HepG2 (cell line): ENCODE results near the gene MRS2. TPM values are rescaled to one million over a fixed set of nuclear protein-coding genes. Genes with fewer than 3 reads are reported as not detected.

Experiments
- CBX5 ChIP-seq: sonication (generic); formaldehyde crosslinking; IDR thresholded peaks from 2 replicates; pipeline ENCODE4 v1.4.0; 2020; ENCODE audit warnings: missing genetic modification reagents, borderline replicate concordance
- EP300 ChIP-seq, 3 experiments: sonication (generic) in 1 of 3; formaldehyde crosslinking in 1 of 3; IDR thresholded peaks; 2 replicates each; pipeline versions ENCODE4 v1.5.1 to v1.6.1; 2011 to 2020; ENCODE audit warnings: low read depth in 2 of 3, low read length in 2 of 3, borderline replicate concordance in 1 of 3, improper control_type of control experiment in 1 of 3, mild to moderate bottlenecking in 1 of 3, missing genetic modification reagents in 1 of 3, moderate library complexity in 1 of 3
- HMG20A ChIP-seq: IDR thresholded peaks from 2 replicates; pipeline ENCODE4 v1.6.1; 2016; ENCODE audit warnings: borderline replicate concordance
- HOXA7 ChIP-seq: sonication (generic); formaldehyde crosslinking; IDR thresholded peaks from 2 replicates; pipeline ENCODE4 v1.8.1; 2022; ENCODE audit warnings: mild to moderate bottlenecking, missing genetic modification reagents, moderate library complexity
- JDP2 ChIP-seq: sonication (generic); formaldehyde crosslinking; IDR thresholded peaks from 2 replicates; pipeline ENCODE4 v1.8.1; 2022; ENCODE audit warnings: missing genetic modification reagents, borderline replicate concordance
- MEIS1 ChIP-seq: sonication (generic); formaldehyde crosslinking; IDR thresholded peaks from 2 replicates; pipeline ENCODE4 v1.9.0; 2021; ENCODE audit warnings: mild to moderate bottlenecking, missing genetic modification reagents, moderate library complexity, borderline replicate concordance
- NR1H2 ChIP-seq: sonication (generic); formaldehyde crosslinking; IDR thresholded peaks from 2 replicates; pipeline ENCODE4 v1.8.1; 2022; ENCODE audit warnings: low read depth, missing genetic modification reagents, borderline replicate concordance
- PAX8 ChIP-seq: sonication (generic); formaldehyde crosslinking; IDR thresholded peaks from 2 replicates; pipeline ENCODE4 v1.8.0; 2022; ENCODE audit warnings: mild to moderate bottlenecking, missing genetic modification reagents, borderline replicate concordance
- RFXANK ChIP-seq: IDR thresholded peaks from 2 replicates; pipeline ENCODE4 v1.6.1; 2016
- RORA ChIP-seq: sonication (generic); formaldehyde crosslinking; IDR thresholded peaks from 2 replicates; pipeline ENCODE4 v1.5.0; 2020; ENCODE audit warnings: mild to moderate bottlenecking, missing genetic modification reagents, moderate library complexity
- SIX1 ChIP-seq: sonication (generic); formaldehyde crosslinking; IDR thresholded peaks from 2 replicates; pipeline ENCODE4 v1.4.0; 2020; ENCODE audit warnings: missing genetic modification reagents, borderline replicate concordance
- SRSF9 ChIP-seq: fragments of 200-400 bp; formaldehyde crosslinking; IDR thresholded peaks from 2 replicates; pipeline ENCODE4 v1.6.1; 2018; ENCODE audit warnings: borderline replicate concordance, mild to moderate bottlenecking, low read depth, low read length; ENCODE audit not compliant: insufficient read depth, poor library complexity, severe bottlenecking
- THYN1 ChIP-seq: sonication (generic); formaldehyde crosslinking; IDR thresholded peaks from 2 replicates; pipeline ENCODE4 v1.8.1; 2023; ENCODE audit warnings: low read depth, mild to moderate bottlenecking, moderate library complexity, missing genetic modification reagents, borderline replicate concordance
- TMF1 ChIP-seq: sonication (generic); formaldehyde crosslinking; IDR thresholded peaks from 2 replicates; pipeline ENCODE4 v1.8.1; 2022; ENCODE audit warnings: low read depth, missing genetic modification reagents
- ZBTB34 ChIP-seq: sonication (generic); formaldehyde crosslinking; IDR thresholded peaks from 2 replicates; pipeline ENCODE4 v1.8.0; 2022; ENCODE audit warnings: mild to moderate bottlenecking, missing genetic modification reagents
- ZFP62 ChIP-seq: sonication (generic); formaldehyde crosslinking; IDR thresholded peaks from 2 replicates; pipeline ENCODE4 v1.4.0; 2020; ENCODE audit warnings: missing genetic modification reagents
- ZNF143 ChIP-seq: sonication (generic); formaldehyde crosslinking; IDR thresholded peaks from 2 replicates; pipeline ENCODE4 v1.4.0; 2020; ENCODE audit warnings: missing genetic modification reagents
- ZNF207 ChIP-seq: fragments of 450-650 bp; IDR thresholded peaks from 2 replicates; pipeline ENCODE4 v1.6.1; 2016; ENCODE audit warnings: antibody characterized with exemption, borderline replicate concordance
- ZNF331 ChIP-seq: sonication (generic); formaldehyde crosslinking; IDR thresholded peaks from 2 replicates; pipeline ENCODE4 v1.4.0; 2020; ENCODE audit warnings: missing genetic modification reagents
- ZNF432 ChIP-seq: sonication (generic); formaldehyde crosslinking; IDR thresholded peaks from 2 replicates; pipeline ENCODE4 v1.5.0; 2020; ENCODE audit warnings: missing genetic modification reagents, mild to moderate bottlenecking, borderline replicate concordance
- ZNF546 ChIP-seq: sonication (generic); formaldehyde crosslinking; conservative IDR thresholded peaks from 2 replicates; pipeline ENCODE4 v1.8.1; 2023; ENCODE audit warnings: mild to moderate bottlenecking, missing genetic modification reagents
- ZNF605 ChIP-seq: sonication (generic); formaldehyde crosslinking; IDR thresholded peaks from 2 replicates; pipeline ENCODE4 v1.8.0; 2022; ENCODE audit warnings: mild to moderate bottlenecking, missing genetic modification reagents
- ZNF737 ChIP-seq: sonication (generic); formaldehyde crosslinking; IDR thresholded peaks from 2 replicates; pipeline ENCODE4 v1.5.0; 2020; ENCODE audit warnings: missing genetic modification reagents, mild to moderate bottlenecking, borderline replicate concordance
- ZNF878 ChIP-seq: sonication (generic); formaldehyde crosslinking; IDR thresholded peaks from 2 replicates; pipeline ENCODE4 v1.8.1; 2023; ENCODE audit warnings: mild to moderate bottlenecking, missing genetic modification reagents, moderate library complexity
- polyA plus RNA-seq, 8 experiments: library from polyadenylated mRNA; depleted of rRNA in 3 of 8; stranded (reverse) in 7 of 8; unstranded in 1 of 8; fragments of >200 nt; fragmentation: Illumina TruSeq in 4 of 8; extraction: Trizol in 4 of 8; gene quantifications; 2 replicates each; pipeline versions ENCODE4 v1.2.1 to v1.2.3, GENCODE V29; 2011 to 2016; ENCODE audit warnings: low read depth in 4 of 8, missing spikeins in 1 of 8, mixed read lengths in 1 of 8; ENCODE audit not compliant: insufficient read depth in 1 of 8
- total RNA-seq, 5 experiments: library from RNA; depleted of rRNA; stranded (reverse); fragments of >200 nt; fragmentation: Illumina TruSeq; extraction: Trizol; gene quantifications; 2 replicates each; pipeline ENCODE4 v1.2.3, GENCODE V29; 2016; ENCODE audit warnings: low read depth in 1 of 5
- TF ChIP-seq, protein P1 (sequence below): sonication (generic); formaldehyde crosslinking; IDR thresholded peaks from 2 replicates; pipeline ENCODE4 v1.4.0; 2020; ENCODE audit warnings: missing genetic modification reagents
- TF ChIP-seq, protein P2 (sequence below): IDR thresholded peaks from 2 replicates; pipeline ENCODE4 v1.6.1; 2016; ENCODE audit warnings: mild to moderate bottlenecking

The MRS2 gene
- total and polyA plus RNA-seq, 2 of the 13 experiments (the other 11 are each of a cell fraction or from before 2014, with no cell fraction given): 31.1 to 83.8 TPM

DNA sequence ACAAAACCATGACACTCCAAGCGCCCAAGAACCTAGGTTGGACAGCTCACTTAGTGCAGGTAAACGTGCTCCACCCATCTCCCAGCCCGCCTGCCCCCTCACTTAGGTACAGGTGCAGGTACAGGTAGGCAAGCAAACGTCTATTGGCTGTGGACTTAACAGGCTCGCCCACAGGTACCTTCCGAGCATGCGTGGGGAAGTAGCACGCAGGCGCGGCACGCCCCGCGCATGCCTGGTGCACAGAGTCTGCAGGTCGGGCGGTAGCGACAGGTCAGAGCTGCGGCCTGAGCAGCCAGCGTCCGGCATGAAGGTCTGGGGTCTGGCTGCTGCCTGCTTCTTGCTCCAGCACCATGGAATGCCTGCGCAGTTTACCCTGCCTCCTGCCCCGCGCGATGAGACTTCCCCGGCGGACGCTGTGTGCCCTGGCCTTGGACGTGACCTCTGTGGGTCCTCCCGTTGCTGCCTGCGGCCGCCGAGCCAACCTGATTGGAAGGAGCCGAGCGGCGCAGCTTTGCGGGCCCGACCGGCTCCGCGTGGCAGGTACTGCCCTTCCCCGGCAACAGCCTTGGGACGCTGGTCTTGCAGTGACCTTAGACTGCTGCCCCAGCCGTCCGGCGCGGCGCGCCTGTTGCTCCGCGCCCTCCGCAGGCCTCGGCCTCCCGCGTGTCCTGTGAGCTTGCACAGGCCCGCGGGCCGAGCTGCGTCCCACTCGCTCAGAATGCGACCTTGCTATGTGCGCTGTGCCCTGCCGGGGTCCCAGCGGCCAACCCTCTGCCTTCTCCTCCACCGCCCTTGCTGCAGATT is at the start of gene MRS2 (continued):
- TF ChIP-seq, protein P1, sequence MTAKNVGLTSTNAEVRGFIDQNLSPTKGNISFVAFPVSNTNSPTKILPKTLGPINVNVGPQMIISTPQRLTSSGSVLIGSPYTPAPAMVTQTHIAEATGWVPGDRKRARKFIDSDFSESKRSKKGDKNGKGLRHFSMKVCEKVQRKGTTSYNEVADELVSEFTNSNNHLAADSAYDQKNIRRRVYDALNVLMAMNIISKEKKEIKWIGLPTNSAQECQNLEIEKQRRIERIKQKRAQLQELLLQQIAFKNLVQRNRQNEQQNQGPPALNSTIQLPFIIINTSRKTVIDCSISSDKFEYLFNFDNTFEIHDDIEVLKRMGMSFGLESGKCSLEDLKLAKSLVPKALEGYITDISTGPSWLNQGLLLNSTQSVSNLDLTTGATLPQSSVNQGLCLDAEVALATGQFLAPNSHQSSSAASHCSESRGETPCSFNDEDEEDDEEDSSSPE (CRISPR knock-in tag): peak; percentile 38; the same call in 1 of the 2 replicates
- no peak for TF ChIP-seq ZNF432 (CRISPR knock-in tag)
- TF ChIP-seq HMG20A (CRISPR knock-in tag): peak; percentile 18; the same call in 1 of the 2 replicates
- peak; percentile 98 for TF ChIP-seq PAX8 (CRISPR knock-in tag)
- TF ChIP-seq, protein P2, sequence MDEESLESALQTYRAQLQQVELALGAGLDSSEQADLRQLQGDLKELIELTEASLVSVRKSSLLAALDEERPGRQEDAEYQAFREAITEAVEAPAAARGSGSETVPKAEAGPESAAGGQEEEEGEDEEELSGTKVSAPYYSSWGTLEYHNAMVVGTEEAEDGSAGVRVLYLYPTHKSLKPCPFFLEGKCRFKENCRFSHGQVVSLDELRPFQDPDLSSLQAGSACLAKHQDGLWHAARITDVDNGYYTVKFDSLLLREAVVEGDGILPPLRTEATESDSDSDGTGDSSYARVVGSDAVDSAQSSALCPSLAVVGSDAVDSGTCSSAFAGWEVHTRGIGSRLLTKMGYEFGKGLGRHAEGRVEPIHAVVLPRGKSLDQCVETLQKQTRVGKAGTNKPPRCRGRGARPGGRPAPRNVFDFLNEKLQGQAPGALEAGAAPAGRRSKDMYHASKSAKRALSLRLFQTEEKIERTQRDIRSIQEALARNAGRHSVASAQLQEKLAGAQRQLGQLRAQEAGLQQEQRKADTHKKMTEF (CRISPR knock-in tag): peak; percentile 85; the same call in 1 of the 2 replicates
- no peak for TF ChIP-seq EP300 (IDR thresholded peaks at IDR 0.05; ENCODE audit: low read depth in 2 of 2, low read length in 2 of 2)
- no peak; the same call in 1 of the 2 replicates for TF ChIP-seq EP300 (CRISPR knock-in tag; IDR thresholded peaks at IDR 0.05; ENCODE audit: borderline replicate concordance)
- no peak for TF ChIP-seq SIX1 (CRISPR knock-in tag)
- TF ChIP-seq ZNF737 (CRISPR knock-in tag): peak; percentile 93; the same call in 1 of the 2 replicates
- no peak for TF ChIP-seq SRSF9
- TF ChIP-seq ZNF605 (CRISPR knock-in tag): peak; percentile 98
- 0 out of 2 replicates have a peak, but pooled peaks have one; percentile 13 for TF ChIP-seq ZNF331
- peak; percentile 55 for TF ChIP-seq ZNF546 (CRISPR knock-in tag)
- no peak; the same call in 1 of the 2 replicates for TF ChIP-seq JDP2 (CRISPR knock-in tag)
- no peak for TF ChIP-seq THYN1 (CRISPR knock-in tag)
- TF ChIP-seq ZNF207: no peak
- no peak for TF ChIP-seq CBX5
- peak; percentile 65; the same call in 1 of the 2 replicates for TF ChIP-seq ZNF143 (CRISPR knock-in tag)
- TF ChIP-seq MEIS1 (CRISPR knock-in tag): peak; percentile 98
- no peak for TF ChIP-seq ZNF878 (CRISPR knock-in tag)
- no peak for TF ChIP-seq RORA
- peak; percentile 98 for TF ChIP-seq NR1H2
- peak; percentile 58; the same call in 1 of the 2 replicates for TF ChIP-seq ZBTB34 (CRISPR knock-in tag)
- peak; percentile 95 for TF ChIP-seq TMF1
- TF ChIP-seq ZFP62 (CRISPR knock-in tag): no peak
- no peak; the same call in 1 of the 2 replicates for TF ChIP-seq RFXANK (CRISPR knock-in tag)
- TF ChIP-seq HOXA7 (CRISPR knock-in tag): peak; percentile 75; the same call in 1 of the 2 replicates
